AG04449 (cell line): ENCODE results near the gene SOX6.
A peak's percentile ranks its signal among the peaks of the same experiment; 100 is the strongest.

ENCODE experiments used
- CTCF ChIA-PET: fragments of 350-600 bp; formaldehyde crosslinking; extraction: SDS; loops from one replicate; lab custom pipeline; 2021; ENCODE audit warnings: antibody characterized with exemption; lab: Yijun Ruan, JAX
- POLR2A ChIA-PET: fragments of 400-600, 350-600 bp; formaldehyde crosslinking; extraction: SDS; loops from one replicate; lab custom pipeline; 2020; ENCODE audit warnings: antibody characterized with exemption, inconsistent platforms; lab: Yijun Ruan, JAX
- DNase-seq: peaks from one replicate; pipeline ENCODE4 v3.0.0-alpha.2; 2010; ENCODE audit warnings: low read depth, low spot score
- H3K4me3 ChIP-seq: 2 replicates; pipeline ENCODE4 v1.5.1; 2011; ENCODE audit warnings: low read depth, mild to moderate bottlenecking, control low read depth, low read length
- CTCF ChIP-seq: IDR thresholded peaks from one replicate; pipeline ENCODE4 v1.5.1; 2011; ENCODE audit warnings: mild to moderate bottlenecking, moderate library complexity, low read length, control low read depth, inconsistent platforms; ENCODE audit not compliant: insufficient read depth; ENCODE audit errors: missing control alignments

Gene SOX6

DNA sequence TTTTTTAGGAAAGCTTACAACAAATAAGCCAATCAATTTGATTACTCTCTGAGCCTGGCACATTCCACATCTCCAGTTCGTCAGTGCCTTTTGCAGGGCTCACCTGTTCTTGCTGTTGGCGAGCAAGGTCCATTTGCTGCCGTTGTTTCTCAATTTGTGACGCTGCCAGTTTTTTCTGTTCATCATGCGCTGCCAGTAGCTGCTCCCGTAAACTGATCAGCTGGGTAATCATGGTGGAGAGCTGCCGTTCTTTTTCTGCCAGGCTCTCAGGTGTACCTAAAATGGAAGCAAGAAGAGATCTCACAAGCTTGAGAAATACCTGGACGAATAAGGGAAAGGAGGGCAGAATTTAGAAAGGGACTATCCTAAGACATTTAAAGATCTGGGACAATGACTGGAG lies 169.7 kb downstream of the SOX6 start:
- ChIA-PET POLR2A (no interaction called here), CTCF (interaction anchor here (1.3 to 1.6 kb wide), 3 partner anchors 18 to 420 kb away, joined by 3 to 4 read pairs (median 4); no protein-coding TSS in a partner anchor)
- no peak overlapping the region for H3K4me3 ChIP-seq
- no peak for TF ChIP-seq CTCF
- no peak for DNase-seq

GRCh38 chr11:16185042-16185441 lies 171.3 kb downstream of the SOX6 start:
- ChIA-PET POLR2A (no interaction called here), CTCF (interaction anchor here (0.7 to 1.7 kb wide), 8 partner anchors 9 to 429 kb away, joined by 3 to 11 read pairs (median 3); no protein-coding TSS in a partner anchor)
- TF ChIP-seq CTCF, result no peak
- H3K4me3 ChIP-seq, result no peak overlapping the region
- no peak for DNase-seq

- ChIA-PET POLR2A (no interaction called here), CTCF (interaction anchor here (0.7 to 1.7 kb wide), 10 partner anchors 9 to 430 kb away, joined by 3 to 11 read pairs (median 3); no protein-coding TSS in a partner anchor)
- TF ChIP-seq CTCF, result no peak
- peak; percentile 63 for DNase-seq
- H3K4me3 ChIP-seq, result no peak overlapping the region
These were observed 171.8 kb downstream of the SOX6 start for GRCh38 chr11:16184588-16184987.

DNA sequence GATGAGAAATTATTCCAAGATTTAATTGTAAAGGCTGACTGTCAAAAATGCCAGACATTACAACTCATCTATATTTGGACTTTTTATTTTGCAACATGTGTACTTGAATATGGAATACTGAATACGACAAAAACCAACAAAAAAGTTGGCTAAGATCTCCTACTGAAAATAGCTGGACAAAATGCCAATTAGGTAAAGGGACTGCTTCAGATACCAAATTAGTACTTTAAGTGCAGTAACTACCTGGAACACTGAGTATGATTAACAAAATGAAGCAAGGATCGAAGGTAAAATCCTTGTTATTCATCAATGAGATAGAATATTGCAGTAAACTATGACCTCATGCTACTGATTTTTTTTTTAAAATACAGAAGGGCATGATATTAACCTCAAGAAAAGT lies 173.8 kb downstream of the SOX6 start:
- CTCF ChIA-PET, result interaction anchor here (1.0 to 1.3 kb wide), 3 partner anchors 11 to 532 kb away, joined by 3 to 5 read pairs (median 3); no protein-coding TSS in a partner anchor
- no peak for TF ChIP-seq CTCF
- POLR2A ChIA-PET, result no interaction called here
- no peak overlapping the region for H3K4me3 ChIP-seq
- DNase-seq, result no peak

DNA sequence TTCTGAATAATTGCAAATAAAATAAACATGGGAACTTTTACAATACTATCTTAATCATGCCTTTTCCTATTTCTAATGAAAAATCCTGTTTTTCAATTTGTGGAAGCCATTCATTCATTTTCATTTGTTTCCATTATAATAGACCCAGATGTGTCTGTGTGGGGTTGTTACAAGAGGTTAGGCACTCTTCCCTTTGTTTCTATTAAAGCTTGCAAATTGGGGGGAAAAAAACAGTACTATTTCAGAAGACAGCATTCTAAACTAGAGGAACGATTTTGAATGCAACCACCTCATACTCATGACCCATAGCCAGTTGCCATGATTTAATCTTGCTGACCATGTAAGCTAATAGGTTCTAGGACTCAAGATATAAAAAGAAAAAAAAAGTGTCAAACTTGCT lies 175.5 kb downstream of the SOX6 start:
- no peak for DNase-seq
- POLR2A ChIA-PET, result no interaction called here
- CTCF ChIA-PET, result no interaction called here
- no peak for TF ChIP-seq CTCF
- H3K4me3 ChIP-seq, result no peak overlapping the region

DNA sequence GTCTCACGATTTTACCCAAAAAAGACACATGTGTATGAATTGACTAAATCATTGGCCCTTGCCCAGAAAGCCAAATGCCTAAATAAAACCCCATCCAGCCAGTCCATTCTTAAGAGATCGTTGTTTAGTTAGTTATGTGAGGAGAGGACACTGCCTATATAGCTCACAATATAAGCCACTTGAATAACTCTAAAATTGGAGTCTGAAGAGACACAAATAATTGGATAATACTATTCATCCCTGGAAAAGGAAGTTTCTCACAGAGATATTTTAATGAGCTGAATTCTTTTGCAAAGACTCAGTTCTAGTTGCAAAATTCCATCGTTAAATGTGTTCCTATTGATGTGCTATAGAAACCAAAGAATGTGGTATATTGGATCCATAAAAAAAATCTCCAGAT lies 176.7 kb downstream of the SOX6 start:
- CTCF ChIA-PET, result no interaction called here
- no peak for TF ChIP-seq CTCF
- DNase-seq, result peak; percentile 56
- POLR2A ChIA-PET, result no interaction called here
- no peak overlapping the region for H3K4me3 ChIP-seq
